ENCODE results near the gene DNAH17.

GRCh38 chr17:78380370-78380769, 196.8 kb downstream of the DNAH17 start:
- TF ChIP-seq CTCF (IDR thresholded peaks at IDR 0.05; ENCODE audit: low read length): no peak
- no peak for TF ChIP-seq EZH2 (optimal IDR thresholded peaks at IDR 0.05; ENCODE audit: low read depth, low read length)
- TF ChIP-seq EZH2phosphoT487 (IDR thresholded peaks at IDR 0.05; ENCODE audit: low read length): no peak

Measured in MM.1S (cell line).